COLO668 (cell line): ENCODE data around the gene KRTAP5-4.
"Not testable (repeated sequence)": the region's sequence is repeated elsewhere in the genome, so short reads cannot be mapped to it uniquely, and the experiment has no call there.

Experiments
- DNase-seq: peaks from one replicate; lab custom pipeline; 2025; ENCODE audit not compliant: unreplicated experiment; lab: John Stamatoyannopoulos, UW

The KRTAP5-4 gene

DNA sequence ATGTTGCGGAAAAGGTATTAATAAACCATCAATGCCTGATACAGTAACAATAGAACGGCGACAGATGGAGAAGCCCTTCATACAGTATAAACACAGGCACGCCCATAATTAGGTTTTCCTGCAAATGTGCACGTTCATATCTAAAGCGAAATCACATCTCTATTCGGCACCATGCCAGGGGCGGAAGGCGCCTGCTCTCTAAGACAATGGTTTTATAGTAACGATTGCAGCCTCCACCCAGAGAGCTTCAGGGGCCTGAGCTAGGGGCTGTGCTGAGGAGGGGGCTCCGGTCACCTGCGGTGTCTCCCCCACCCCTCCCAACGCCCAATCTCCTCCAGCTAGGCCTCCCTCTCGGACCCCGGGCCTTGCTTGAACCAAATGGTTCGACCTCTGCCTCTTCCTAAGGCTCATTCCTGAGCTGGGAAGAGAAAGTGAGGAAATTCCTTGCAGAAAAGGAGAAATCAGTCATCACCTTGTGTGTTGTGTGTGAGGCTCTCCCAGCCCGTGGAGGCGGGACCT lies 17.2 kb upstream of the KRTAP5-4 start:
- DNase-seq: peak; percentile 58

DNA sequence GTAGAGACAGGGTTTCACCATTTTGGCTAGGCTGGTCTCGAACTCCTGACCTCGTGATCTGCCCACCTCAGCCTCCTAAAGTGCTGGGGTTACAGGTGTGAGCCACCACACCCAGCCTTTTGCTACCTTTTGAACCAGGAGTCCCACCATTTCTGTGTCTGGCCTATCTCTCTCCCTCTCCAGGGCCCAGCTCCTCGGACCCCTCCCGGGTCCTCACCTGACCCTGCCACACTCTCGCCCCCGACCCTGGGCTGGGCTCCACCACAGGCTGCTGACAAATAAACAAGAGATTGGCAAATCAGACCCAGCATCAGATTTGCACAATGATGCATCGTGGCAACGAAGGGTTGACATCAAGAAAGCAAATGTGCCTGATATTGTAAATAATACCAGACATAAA lies 16.4 kb upstream of the KRTAP5-4 start:
- DNase-seq: no peak

DNA sequence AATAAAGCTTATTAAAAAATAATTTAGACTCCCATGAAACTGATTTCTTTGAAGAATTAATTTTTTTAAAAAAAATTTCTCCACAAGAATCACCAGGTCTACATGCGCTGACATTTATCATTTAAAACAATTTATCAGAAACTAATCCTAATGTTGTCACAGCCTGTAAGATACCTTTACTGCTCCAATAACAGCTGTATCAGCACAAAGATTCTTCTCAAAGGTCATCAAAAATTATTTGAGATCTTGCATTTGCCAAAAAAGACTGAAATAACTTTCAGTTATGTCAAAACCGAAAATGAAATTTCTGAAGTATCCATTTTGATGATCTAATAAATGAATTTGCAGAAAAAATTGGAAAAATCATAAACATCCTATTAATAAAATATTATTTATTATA lies 15.7 kb upstream of the KRTAP5-4 start:
- DNase-seq: no peak

DNA sequence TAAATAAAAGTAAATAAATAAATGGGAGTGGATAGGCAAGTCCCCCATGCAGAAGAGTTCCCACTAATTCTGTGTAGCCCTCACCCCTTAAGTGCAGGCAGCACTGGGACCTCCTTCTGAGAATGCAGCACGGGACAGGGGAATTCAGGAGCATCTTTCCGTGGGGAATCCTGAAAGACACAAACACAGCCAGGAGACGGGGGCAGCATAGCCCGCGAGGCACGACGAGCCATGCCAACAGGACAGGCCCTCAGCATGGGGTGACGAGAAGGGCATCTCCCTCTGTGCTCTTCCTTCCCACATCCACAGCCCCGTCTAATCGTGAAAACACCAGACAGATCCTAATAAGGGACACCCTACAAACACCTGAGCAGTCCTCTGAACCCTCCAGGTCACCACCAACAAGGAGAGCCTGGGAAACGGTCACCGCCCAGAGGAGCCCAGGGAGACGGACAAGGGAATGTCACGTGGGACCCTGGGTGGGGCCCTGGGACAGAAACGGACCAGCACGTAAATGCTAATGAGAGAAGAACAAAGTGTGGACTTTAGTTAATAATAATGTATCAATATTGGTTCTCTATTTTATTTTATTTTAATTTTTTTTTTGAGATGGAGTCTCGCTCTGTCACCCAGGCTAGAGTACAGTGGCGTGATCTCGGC lies 14.5 kb upstream of the KRTAP5-4 start:
- DNase-seq: no peak

DNA sequence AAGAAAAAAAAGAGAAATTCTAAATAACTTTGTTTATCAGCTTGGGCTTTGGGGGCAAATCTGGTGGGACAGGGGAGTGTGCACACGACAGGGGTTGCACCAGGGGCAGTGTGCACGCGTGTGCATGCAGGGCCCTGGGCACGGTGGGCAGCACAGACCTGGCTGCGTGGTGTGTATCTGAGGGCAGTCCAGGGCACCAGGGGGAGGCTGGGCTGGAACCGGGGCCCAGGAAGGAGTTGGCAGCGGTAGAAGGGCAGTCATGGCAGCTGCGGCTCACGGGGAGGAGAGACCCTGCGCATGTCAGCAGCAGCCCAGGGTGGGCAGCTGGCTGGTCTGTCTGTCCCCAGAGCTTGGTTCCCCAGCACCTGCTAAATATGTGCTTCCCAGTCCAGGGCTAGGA lies 11.9 kb upstream of the KRTAP5-4 start:
- DNase-seq: no peak

DNA sequence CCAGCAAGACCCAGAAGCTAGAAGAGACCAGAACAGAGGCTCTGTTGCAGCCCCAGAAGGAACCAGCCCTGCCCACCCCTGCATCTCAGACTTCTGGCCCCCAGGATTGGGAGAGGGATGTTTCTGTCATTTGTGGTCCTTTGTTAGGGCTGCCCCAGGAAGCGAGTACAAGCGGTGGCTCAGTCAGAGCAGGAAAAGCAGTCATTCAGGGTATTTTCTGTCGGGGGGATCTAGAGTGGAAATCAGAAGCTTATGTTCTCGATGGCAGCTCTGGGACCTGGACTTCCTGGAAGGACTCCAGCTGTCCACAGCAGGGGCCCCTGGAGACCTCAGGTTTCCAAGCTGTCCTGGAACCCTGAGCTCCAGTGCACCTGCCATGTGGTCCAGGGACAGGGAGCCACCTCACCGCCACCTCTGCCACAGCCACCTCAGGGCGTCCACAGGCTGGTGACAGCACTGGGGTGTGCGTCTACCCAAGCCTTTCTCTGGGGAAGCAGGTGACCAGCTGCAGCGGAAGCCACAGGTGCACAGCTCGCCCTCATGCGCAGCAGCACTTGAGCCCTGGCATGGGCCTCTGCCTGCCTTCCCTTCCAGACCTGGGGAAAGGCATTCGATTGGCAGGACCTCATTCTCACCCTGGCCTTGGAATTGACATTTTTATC lies 10.2 kb upstream of the KRTAP5-4 start:
- DNase-seq: peak; percentile 44

DNA sequence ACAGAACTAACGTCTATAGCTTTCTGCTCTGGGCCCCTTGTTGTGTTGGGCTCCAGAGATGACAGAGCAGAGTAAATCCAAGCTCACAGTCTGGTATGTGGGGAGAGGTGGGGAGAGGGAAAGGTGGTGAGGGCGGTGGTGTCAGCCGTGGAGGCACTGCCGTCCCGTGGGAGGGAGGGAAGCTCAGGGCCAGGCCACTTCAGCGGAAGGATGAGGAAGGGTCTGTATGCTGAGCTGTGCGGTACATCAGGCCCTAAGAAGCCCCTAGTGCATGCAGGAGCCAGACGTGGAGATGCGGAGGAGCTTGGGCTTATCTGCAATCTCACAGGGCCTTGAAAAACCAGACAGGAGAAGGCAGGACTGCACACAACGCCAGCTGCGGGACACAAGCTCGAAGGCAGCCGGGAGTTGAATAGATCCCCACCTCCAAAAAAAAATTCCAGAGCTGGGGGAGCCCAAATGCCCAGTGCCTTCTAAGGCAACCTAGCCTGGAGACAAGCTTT lies 9.2 kb upstream of the KRTAP5-4 start:
- DNase-seq: no peak

DNA sequence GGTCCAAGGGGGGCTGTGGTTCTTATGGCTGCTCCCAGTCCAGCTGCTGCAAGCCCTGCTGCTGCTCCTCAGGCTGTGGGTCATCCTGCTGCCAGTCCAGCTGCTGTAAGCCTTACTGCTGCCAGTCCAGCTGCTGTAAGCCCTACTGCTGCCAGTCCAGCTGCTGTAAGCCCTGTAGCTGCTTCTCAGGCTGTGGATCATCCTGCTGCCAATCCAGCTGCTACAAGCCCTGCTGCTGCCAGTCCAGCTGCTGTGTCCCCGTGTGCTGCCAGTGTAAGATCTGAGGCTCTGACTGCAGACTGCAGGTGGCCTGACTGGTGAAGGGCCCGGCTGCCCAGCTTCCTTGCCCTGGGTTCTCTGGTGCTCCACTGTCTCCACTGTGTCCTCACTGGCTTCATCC lies 8.3 kb upstream of the KRTAP5-4 start:
- peak; percentile 15 for DNase-seq

DNA sequence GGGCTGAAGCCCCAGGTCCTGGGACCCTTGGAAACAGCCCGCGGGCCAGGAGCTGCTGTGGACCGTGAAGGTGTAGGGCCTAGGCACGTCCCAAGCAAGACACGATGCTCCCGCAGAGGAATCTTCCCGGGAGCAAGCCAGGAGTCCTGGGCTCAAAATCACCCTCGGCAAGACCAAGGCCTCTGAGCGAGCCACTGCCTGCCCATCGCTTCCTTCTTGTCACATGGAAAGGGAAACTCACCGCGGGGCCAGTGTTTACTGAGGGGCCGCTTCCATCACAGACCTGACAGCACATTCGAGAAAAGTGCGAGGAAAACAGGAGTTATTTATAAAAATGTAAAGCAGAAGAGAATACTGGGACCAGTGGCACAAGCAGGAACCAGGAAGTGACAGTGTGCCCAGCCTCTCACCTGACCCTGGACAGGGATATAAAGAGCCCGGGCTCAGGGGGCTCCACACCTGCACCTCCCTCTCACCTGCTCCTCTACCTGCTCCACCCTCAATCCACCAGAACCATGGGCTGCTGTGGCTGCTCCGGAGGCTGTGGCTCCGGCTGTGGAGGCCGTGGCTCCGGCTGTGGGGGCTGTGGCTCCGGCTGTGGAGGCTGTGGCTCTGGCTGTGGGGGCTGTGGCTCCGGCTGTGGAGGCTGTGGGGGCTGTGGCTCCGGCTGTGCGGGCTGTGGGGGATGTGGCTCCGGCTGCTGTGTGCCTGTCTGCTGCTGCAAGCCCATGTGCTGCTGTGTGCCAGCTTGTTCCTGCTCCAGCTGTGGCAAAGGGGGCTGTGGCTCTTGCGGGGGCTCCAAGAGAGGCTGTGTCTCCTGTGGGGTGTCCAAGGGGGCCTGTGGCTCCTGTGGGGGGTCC lies 7.6 kb upstream of the KRTAP5-4 start, which contains the start of gene KRTAP5-5:
Gene KRTAP5-5 (plus strand): TSS at position 450 of the 860 bp plus-strand sequence. CDS start 66 bp downstream, at position 516.
- DNase-seq: no peak

DNA sequence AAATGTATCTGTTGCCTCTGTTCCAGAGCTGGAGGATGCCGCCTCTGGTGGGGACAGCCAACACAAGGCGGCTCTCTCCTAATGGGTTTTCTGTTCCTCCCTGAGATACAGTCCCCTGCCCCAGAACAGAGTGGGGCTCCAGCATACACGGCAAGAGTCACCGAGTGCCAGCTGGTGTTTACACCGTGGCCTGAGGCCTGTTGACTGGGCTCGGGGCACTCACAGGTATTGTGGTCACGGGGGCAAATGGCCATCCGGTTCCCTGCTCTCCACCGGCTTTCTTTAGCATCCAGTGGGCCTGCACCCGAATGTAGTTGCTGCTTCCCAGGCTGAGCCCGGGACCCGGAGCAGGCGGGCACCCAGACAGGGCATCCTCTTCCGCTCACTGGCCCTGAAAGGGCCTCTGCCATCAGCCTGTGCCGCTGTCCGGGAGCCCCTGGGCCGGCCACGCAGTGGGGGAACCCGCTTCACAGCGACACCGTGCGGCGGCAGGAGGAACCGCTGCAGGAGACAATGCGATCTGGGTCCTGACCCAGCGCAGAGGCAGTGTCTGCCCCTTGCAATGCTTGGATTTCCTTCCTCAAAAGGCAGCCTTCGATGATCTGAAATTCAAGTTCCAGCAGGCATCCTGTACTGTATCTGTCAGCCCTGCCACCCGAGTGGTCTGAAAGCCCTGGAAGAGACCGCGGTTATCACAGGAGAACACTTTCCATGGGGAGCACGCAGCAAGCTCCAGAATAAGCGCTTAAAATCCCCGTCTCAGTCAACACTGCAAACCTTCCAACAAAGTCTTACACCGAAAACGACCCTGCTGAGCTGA lies 6.8 kb upstream of the KRTAP5-4 start:
- DNase-seq: peak; percentile 52

DNA sequence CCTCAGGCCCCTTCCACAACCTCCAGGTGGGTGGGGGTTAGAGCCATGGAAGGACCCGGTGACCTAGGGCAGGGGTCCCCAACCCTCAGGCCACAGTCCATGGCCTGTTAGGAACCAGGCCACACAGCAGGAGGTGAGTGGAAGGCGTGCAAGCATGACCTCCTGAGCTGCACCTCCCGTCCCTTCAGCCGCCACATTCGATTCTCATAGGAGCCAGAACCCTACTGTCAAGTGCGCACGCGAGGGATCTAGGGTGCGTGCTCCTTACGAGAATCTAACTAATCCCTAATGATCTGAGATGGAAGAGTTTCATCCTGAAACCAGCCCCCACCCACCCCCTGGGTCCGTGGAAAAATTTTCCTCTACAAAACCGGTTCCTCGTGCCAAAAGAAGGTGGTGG lies 3.6 kb upstream of the KRTAP5-4 start:
- no peak for DNase-seq

DNA sequence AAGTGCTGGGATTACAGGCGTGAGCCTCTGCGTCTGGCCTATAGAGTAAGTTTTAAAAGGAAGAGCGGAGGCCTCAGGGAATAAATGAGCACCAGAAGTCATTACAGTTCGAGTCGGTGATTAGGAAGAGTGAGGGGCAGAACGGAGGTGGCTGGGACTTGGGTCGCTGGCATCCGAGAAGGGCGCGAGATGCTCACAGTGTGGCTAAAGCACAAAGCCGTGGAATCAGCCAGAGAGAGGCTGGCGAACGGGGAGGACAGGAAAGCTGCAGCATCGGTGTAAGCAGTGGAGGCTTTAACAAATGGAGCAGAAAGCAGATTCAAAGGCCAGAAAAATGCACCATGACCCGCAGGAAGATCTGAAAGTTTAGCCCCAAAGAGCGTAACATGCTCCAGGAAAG lies 2.7 kb upstream of the KRTAP5-4 start:
- no peak for DNase-seq

DNA sequence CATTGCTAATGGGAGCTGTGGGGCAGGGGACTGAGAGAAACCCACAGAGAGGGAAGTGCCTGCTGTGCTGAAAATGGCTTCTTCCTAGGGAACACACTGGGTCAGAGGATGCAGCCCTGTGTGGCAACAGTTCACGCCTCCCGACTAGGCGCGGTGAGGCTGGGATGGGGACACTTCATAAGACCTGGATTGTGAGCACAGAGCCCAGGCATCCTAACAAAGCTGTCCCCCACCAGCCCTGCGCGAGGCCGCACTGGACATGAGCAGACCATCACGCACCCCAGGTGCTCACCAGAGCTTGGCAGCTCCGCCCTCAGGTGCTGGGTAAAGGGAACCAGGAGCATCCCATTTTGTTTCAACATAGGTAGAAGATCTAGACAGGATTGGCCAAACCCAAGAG lies 1.8 kb upstream of the KRTAP5-4 start:
- peak; percentile 18 for DNase-seq

DNA sequence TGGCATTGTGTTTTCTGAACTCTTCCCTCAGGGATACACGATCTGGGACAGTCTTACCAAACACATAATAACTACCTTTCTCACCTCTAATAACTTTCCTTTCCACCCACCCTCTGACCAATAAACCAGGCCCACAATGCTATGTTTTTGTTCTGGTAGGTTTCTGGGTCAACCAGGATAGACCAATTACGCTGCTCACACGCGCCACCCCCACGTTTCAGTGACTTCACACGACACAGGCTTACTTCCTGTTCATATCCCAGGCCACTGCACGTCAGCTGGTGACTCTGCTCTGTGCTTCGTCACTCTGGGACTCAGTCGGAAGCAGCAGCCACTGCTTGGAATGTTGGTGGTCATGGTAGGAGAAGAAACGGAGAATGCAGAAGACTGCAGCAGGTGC lies 2.5 kb downstream of the KRTAP5-4 start:
- DNase-seq: no peak

DNA sequence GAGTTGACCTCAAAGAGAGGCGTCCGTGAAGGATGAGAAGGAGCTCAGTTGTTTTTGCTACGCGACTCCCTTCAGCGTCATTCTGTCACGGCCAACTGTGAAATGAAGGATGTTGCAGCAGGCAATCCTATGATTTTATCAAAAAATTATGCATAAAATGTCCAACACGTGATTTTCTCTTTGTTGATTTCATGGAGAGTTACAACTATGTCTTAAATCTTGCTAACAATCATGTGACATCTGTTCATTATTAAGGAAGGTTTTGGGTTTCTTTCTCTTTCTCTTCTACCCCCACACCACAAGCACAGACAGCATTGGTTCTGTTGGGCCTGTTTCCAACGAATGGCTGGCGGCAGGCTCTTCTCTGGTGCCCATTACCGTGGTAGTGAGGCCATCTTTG lies 3.7 kb downstream of the KRTAP5-4 start:
- DNase-seq: no peak

DNA sequence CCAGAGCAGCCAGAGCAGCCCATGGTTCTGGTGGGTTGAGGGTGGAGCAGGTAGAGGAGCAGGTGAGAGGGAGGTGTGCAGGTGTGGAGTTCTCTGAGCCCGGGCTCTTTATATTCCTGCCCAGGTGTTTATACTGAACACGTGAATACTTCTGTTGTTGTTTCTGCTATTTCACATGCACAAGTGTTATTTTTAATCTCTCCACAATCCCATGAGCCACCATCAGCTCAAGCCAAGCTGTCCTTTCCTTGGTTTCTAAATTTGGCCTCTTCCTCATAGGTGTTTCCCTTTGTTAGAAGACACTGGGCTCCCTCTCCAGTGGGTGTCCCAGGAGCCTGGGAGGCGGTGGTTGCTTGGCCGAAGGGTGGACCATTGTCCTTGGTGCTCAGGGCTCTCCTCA lies 13.6 kb downstream of the KRTAP5-4 start, which contains the start of gene KRTAP5-3:
Gene KRTAP5-3 (minus strand): TSS at position 101 of the 400 bp plus-strand sequence. CDS start 78 bp downstream, at position 23.
- peak; percentile 19 for DNase-seq

DNA sequence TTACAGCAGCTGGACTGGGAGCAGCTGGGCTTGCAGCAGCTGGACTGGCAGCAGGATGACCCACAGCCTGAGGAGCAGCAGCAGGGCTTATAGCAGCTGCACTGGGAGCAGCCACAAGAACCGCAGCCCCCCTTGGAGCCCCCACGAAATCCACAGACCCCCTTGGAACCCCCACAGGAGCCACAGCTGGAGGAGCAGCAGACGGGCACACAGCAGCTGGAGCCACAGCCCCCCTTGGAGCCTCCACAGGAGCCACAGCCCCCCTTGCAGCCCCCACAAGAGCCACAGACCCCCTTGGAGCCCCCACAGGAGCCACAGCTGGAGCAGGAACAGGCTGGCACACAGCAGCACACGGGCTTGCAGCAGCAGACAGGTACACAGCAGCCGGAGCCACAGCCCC lies 14.0 kb downstream of the KRTAP5-4 start:
- DNase-seq: peak; percentile 24

DNA sequence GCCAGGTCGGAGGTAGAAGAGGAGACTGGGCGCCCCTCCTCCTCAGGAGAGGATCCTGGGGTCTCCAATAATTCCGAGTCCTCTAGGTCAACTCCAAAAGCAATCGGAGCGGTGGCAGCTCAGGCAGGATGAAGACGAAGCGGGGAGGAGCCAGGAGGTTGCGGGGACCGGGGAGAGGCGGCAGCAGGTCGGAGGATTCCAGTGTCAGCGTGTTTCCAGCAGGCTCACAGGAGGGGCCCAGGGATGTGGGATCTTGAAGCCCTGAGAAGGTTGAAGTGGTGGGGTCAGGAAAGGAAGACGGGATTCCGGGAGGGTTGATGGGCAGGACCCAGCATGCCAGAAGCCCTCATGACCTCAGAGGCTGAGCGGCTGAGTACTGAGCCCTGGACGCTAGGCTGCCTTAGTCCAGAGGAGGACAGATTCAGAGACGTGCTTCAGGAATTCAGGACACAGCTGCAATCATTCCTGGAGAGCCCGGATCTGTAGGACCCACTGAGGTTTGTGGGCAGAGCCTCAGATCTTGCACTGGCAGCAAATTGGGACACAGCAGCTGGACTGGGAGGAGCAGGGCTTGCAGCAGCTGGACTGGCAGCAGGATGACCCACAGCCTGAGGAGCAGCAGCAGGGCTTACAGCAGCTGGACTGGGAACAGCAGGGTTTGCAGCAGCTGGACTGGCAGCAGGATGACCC lies 14.6 kb downstream of the KRTAP5-4 start:
- not testable (repeated sequence) for DNase-seq

DNA sequence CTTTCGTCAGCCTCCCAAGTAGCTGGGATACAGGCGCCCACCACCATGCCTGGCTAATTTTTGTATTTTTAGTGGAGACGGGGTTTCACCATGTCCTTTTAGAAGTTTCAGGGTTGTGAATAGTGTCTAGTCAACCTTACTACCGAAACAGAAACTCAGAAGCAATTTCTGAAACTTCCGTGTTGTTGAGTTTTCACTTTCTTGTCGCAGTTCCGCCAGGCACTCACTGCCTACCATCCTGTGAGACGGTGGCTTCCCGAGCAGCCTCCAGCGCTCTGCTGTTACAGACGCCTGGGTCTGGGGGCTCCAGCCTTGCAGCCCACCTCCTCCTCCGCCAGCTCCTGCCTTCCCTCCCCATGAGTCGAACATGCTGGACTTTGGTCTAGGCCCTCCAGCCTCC lies 16.0 kb downstream of the KRTAP5-4 start:
- not testable (repeated sequence) for DNase-seq

DNA sequence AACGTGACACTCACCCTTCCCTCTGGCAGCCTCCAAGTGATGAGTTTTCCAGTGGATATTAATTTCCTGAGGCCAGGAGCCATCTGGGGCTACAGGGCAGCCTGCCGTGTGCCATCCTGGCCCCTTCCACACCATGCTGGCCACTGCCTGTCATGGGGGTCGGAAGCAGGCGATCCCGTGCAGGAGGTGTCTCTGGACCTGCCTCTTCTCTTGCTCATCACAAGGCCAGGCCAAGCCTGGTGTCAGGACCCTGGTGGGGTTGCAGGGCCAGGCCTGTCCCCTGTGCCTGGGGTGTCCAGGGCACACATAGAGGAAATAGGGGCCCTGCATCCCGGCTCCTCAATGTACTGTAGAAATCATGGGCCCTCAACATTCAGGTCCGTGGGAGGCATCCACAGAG lies 17.2 kb downstream of the KRTAP5-4 start:
- no peak for DNase-seq
